Measurements from ENCODE around the gene DHDH.
A peak's percentile ranks its signal among the peaks of the same experiment; 100 is the strongest.

DHDH gene

DNA sequence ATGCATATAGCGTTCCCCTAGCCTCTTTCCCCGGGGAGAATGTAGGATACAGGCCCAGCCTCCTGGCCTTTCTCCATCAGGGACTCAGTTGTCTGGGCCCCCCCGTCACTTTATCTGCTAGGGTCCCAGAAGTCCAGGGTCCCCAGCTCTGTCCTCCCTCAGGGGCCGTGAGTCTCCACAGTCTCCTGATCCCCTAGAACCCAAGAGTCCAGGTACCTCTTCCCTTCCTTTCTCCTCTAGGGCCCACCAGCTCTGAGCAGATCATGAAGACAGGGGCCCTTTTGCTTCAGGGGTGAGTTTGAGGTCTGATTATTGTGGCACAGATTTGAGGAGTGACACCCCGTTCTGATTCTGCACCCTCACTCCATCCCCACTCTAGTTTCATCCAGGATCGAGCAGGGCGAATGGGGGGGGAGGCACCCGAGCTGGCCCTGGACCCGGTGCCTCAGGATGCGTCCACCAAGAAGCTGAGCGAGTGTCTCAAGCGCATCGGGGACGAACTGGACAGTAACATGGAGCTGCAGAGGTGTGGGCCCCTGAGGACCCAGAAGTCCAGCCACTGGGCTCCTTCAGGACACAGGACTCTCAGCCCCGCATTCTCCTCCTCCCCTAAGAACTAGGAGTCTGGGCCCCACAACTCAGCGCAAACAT lies 21.9 kb downstream of the DHDH start:
- POLR2A ChIA-PET (ENCODE audit: low non-redundant PET) = interaction anchor here (0.5 kb wide), 1 partner anchor 166 kb away, joined by 3 read pairs; no protein-coding TSS in a partner anchor
- peak overlapping the region; percentile 85 for H3K27ac ChIP-seq
- DNase-seq (ENCODE audit: low spot score) = no peak
- TF ChIP-seq, protein P1, sequence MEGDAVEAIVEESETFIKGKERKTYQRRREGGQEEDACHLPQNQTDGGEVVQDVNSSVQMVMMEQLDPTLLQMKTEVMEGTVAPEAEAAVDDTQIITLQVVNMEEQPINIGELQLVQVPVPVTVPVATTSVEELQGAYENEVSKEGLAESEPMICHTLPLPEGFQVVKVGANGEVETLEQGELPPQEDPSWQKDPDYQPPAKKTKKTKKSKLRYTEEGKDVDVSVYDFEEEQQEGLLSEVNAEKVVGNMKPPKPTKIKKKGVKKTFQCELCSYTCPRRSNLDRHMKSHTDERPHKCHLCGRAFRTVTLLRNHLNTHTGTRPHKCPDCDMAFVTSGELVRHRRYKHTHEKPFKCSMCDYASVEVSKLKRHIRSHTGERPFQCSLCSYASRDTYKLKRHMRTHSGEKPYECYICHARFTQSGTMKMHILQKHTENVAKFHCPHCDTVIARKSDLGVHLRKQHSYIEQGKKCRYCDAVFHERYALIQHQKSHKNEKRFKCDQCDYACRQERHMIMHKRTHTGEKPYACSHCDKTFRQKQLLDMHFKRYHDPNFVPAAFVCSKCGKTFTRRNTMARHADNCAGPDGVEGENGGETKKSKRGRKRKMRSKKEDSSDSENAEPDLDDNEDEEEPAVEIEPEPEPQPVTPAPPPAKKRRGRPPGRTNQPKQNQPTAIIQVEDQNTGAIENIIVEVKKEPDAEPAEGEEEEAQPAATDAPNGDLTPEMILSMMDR (conservative IDR thresholded peaks at IDR 0.05; ENCODE audit: low read depth) = no peak
- CTCF ChIA-PET = interaction anchor here (0.7 kb wide), 1 partner anchor 195 kb away, joined by 3 read pairs; no protein-coding TSS in a partner anchor

- DNase-seq (ENCODE audit: low spot score) = no peak
- H3K27ac ChIP-seq = no peak overlapping the region; the same call in 1 of the 2 replicates
- TF ChIP-seq, protein P1 (conservative IDR thresholded peaks at IDR 0.05; ENCODE audit: low read depth) = no peak
- ChIA-PET CTCF (no interaction called here), POLR2A (ENCODE audit: low non-redundant PET) (interaction anchor here (0.7 kb wide), 1 partner anchor 236 kb away, joined by 8 read pairs; no protein-coding TSS in a partner anchor)
Measured at GRCh38 chr19:48958006-48958405, 24.5 kb downstream of the DHDH start.

- peak overlapping the region; percentile 95 for H3K27ac ChIP-seq
- TF ChIP-seq, protein P1 (conservative IDR thresholded peaks at IDR 0.05; ENCODE audit: low read depth) = no peak
- CTCF ChIA-PET = interaction anchor here (0.6 to 0.9 kb wide), 2 partner anchors 117 to 266 kb away, joined by 3 to 8 read pairs; no protein-coding TSS in a partner anchor
- DNase-seq (ENCODE audit: low spot score) = no peak
- POLR2A ChIA-PET (ENCODE audit: low non-redundant PET) = no interaction called here
Measured at GRCh38 chr19:48959341-48960239, 26.1 kb downstream of the DHDH start.

DNA sequence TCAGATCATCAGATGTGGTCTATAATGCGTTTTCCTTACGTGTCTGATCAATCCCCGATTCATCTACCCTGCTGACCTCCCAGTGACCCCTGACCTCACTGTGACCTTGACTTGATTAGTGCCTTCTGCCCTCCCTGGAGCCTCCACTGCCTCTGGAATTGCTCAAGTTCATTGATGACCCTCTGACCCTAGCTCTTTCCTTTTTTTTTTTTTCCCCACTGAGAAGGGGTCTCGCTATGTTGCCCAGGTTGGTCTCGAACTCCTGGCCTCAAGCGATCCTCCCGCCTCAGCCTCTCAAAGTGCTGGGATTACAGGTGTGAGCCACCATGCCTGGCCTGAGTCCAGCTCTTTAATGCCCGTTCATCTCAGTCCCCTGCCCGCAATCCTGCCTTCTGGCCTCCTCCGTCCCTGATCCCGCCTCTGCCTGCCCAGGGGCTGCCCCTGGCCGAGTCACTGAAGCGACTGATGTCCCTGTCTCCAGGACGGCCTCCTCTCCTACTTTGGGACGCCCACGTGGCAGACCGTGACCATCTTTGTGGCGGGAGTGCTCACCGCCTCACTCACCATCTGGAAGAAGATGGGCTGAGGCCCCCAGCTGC lies 27.7 kb downstream of the DHDH start:
- POLR2A ChIA-PET (ENCODE audit: low non-redundant PET) = no interaction called here
- CTCF ChIA-PET = interaction anchor here (0.7 to 1.4 kb wide), 2 partner anchors 10 to 1976 kb away, joined by 3 read pairs; no protein-coding TSS in a partner anchor
- peak overlapping the region; percentile 95 for H3K27ac ChIP-seq
- DNase-seq (ENCODE audit: low spot score) = no peak
- TF ChIP-seq, protein P1 (conservative IDR thresholded peaks at IDR 0.05; ENCODE audit: low read depth) = no peak

DNA sequence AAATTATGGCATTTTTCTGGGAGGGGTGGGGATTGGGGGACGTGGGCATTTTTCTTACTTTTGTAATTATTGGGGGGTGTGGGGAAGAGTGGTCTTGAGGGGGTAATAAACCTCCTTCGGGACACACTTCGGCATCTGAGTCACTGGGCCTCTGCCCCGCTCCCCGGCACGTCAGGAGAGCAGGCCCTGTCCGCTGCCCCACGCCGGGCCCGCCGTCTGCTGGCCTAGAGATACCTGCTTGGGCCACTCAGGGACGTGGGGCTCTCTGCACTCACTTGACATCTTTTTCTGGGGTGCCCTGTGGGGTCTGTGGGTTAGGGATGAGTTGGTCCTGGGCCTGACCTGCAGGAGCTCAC lies 28.2 kb downstream of the DHDH start:
- DNase-seq (ENCODE audit: low spot score) = no peak
- POLR2A ChIA-PET (ENCODE audit: low non-redundant PET) = interaction anchor here (0.8 kb wide), 1 partner anchor 9 kb away, joined by 5 read pairs; no protein-coding TSS in a partner anchor
- TF ChIP-seq, protein P1 (conservative IDR thresholded peaks at IDR 0.05; ENCODE audit: low read depth) = no peak
- H3K27ac ChIP-seq = peak overlapping the region; percentile 95
- CTCF ChIA-PET = interaction anchor here (0.7 to 1.4 kb wide), 2 partner anchors 9 to 1977 kb away, joined by 3 read pairs; no protein-coding TSS in a partner anchor
